OCI-LY3 (cell line): ENCODE measurements around the gene MLF1.

Experiments
- H2AFZ ChIP-seq: fragments of 200-600, 300-600 bp; shearing (Covaris generic); 2 replicates; pipeline ENCODE4 v1.6.0; 2014; ENCODE audit warnings: antibody characterized with exemption, low read depth, low read length
- H3K27ac ChIP-seq: fragments of 200-600, 300-600 bp; sonication (generic); 2 replicates; pipeline ENCODE4 v1.5.1; 2014; ENCODE audit warnings: mild to moderate bottlenecking, low read length, moderate library complexity, mixed read lengths
- H3K27me3 ChIP-seq: fragments of 200-600, 300-600 bp; sonication (generic); 2 replicates; pipeline ENCODE4 v1.6.1; 2014; ENCODE audit warnings: low read depth, low read length, mixed read lengths
- H3K36me3 ChIP-seq: fragments of 200-600, 300-600 bp; sonication (generic); replicated peaks from 2 replicates; pipeline ENCODE3; 2014; ENCODE audit warnings: low read depth, low read length, mixed read lengths
- H3K4me1 ChIP-seq: fragments of 300-600, 200-600 bp; sonication (generic); 2 replicates; pipeline ENCODE4 v1.6.1; 2014; ENCODE audit warnings: low read length, mixed read lengths
- H3K4me2 ChIP-seq: fragments of 200-600, 300-600 bp; sonication (generic); 2 replicates; pipeline ENCODE4 v1.6.1; 2014; ENCODE audit warnings: low read length, mixed read lengths
- H3K4me3 ChIP-seq: fragments of 300-600, 200-600 bp; sonication (generic); 2 replicates; pipeline ENCODE4 v1.5.1; 2014; ENCODE audit warnings: antibody characterized with exemption, mild to moderate bottlenecking, low read length, moderate library complexity
- H3K79me2 ChIP-seq: fragments of 300-600, 200-600 bp; shearing (Covaris generic); 2 replicates; pipeline ENCODE4 v1.6.1; 2014; ENCODE audit warnings: mild to moderate bottlenecking, low read length, mixed read lengths
- H3K9ac ChIP-seq: fragments of 300-600, 200-600 bp; shearing (Covaris generic); 2 replicates; pipeline ENCODE4 v1.6.0; 2014; ENCODE audit warnings: mild to moderate bottlenecking, low read length, moderate library complexity
- H3K9me3 ChIP-seq: fragments of 200-600, 300-600 bp; shearing (Covaris generic); 2 replicates; pipeline ENCODE4 v1.6.1; 2014; ENCODE audit warnings: low read length, mixed read lengths; ENCODE audit not compliant: insufficient read depth
- H4K20me1 ChIP-seq: fragments of 200-600, 300-600 bp; sonication (generic); 2 replicates; pipeline ENCODE4 v1.6.1; 2016; ENCODE audit warnings: low read length, mixed read lengths; ENCODE audit not compliant: insufficient read depth
- EZH2phosphoT487 ChIP-seq: fragments of 200-600 bp; shearing (Covaris generic); IDR thresholded peaks from 2 replicates; pipeline ENCODE4 v1.6.1; 2018; ENCODE audit warnings: antibody characterized with exemption, mixed run types, low read depth
- TF ChIP-seq, protein P1 (sequence below): fragments of 200-600, 300-600 bp; sonication (generic); IDR thresholded peaks from 2 replicates; pipeline ENCODE4 v1.5.1; 2014; ENCODE audit warnings: antibody characterized with exemption, low read length, low read depth

MLF1 gene

DNA sequence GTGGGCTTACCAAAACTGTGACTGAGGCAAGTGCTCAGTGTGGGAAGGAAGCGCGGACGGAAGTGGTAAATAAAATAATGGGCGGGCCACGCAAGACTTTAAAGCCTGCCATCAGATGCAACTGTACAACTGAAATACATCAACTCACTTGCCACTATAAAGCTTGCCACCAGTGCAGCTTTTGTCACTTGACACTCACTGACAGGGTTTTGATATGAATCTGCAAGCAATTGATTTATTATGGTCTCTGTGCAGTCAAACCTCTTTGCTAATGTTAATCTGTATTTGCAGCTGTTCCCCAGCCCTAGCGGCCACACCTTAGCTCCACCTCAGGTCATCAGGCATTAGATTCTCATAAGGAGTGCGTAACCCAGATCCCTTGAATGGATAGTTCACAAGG lies 71.0 kb downstream of the MLF1 start:
- Histone ChIP-seq H3K4me1 (peaks cover 8% of the 10 kb centered on the region), H3K27ac (no peak overlapping the region), H3K79me2 (peaks cover 27% of the 10 kb centered on the region), H3K4me2 (no peak overlapping the region), H2AFZ (no peak overlapping the region), H3K4me3 (no peak overlapping the region), H3K9ac (no peak overlapping the region), H4K20me1 (no peaks in the 10 kb centered on the region), H3K9me3 (no peaks in the 10 kb centered on the region), H3K36me3 (no peaks in the 10 kb centered on the region), H3K27me3 (no peaks in the 10 kb centered on the region)
- no peak for TF ChIP-seq EZH2phosphoT487
- TF ChIP-seq, protein P1, sequence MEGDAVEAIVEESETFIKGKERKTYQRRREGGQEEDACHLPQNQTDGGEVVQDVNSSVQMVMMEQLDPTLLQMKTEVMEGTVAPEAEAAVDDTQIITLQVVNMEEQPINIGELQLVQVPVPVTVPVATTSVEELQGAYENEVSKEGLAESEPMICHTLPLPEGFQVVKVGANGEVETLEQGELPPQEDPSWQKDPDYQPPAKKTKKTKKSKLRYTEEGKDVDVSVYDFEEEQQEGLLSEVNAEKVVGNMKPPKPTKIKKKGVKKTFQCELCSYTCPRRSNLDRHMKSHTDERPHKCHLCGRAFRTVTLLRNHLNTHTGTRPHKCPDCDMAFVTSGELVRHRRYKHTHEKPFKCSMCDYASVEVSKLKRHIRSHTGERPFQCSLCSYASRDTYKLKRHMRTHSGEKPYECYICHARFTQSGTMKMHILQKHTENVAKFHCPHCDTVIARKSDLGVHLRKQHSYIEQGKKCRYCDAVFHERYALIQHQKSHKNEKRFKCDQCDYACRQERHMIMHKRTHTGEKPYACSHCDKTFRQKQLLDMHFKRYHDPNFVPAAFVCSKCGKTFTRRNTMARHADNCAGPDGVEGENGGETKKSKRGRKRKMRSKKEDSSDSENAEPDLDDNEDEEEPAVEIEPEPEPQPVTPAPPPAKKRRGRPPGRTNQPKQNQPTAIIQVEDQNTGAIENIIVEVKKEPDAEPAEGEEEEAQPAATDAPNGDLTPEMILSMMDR, result no peak

DNA sequence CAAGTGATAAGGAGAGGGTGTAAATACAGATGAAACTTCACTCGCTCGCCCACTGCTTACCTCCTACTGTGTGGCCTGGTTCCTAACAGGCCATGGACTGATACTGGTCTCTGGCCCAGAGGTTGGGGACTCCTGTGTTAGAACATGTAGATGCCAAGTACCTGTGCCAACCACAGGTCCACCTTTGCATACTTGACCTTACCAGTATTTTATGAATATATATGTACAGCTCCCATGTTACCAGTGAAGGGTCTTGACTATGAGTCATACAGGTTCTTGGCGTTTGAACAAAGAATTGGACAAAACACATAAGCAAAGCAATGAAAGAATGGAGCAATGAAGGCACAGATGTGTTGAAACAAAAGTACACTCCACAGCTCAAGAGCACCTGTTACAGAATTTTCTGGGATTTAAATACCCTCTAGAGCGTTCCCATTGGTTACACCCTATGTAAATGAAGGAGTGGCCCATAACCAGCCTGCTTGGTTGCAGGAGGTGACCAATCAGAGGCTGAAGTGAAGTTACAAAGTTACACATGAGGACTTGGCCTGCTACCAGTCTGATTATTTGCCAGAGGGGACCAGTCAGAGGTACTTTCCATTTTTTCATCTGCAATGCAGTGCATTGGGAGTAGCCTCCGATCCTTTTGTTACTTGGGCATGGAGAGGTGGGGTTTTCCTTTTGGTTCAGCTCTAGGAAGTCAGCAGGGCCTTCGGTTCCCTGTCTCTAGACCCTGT lies 71.6 kb downstream of the MLF1 start:
- TF ChIP-seq, protein P1, result no peak
- no peak for TF ChIP-seq EZH2phosphoT487
- no peak overlapping the region for H3K27ac ChIP-seq
- H3K4me1 ChIP-seq, result peaks cover 8% of the 10 kb centered on the region
- peaks cover 31% of the 10 kb centered on the region for H3K79me2 ChIP-seq
- peaks cover 6% of the 10 kb centered on the region for H3K36me3 ChIP-seq
- H2AFZ ChIP-seq, result 0 out of 2 replicates have a peak overlapping the region, but pooled peaks have one; percentile 60
- no peaks in the 10 kb centered on the region for H3K27me3 ChIP-seq
- H3K4me3 ChIP-seq, result no peak overlapping the region
- H3K9me3 ChIP-seq, result no peaks in the 10 kb centered on the region
- H3K4me2 ChIP-seq, result no peak overlapping the region
- no peaks in the 10 kb centered on the region for H4K20me1 ChIP-seq
- no peak overlapping the region for H3K9ac ChIP-seq

- H3K9ac ChIP-seq, result peak within 1 kb of the TSS; percentile 72
- peaks cover 34% of the 10 kb centered on the region for H3K79me2 ChIP-seq
- H3K4me2 ChIP-seq, result peak within 1 kb of the TSS; percentile 51
- H3K27me3 ChIP-seq, result no peaks in the 10 kb centered on the region
- H4K20me1 ChIP-seq, result no peaks in the 10 kb centered on the region
- H3K4me3 ChIP-seq, result peak within 1 kb of the TSS; percentile 90
- H3K9me3 ChIP-seq, result no peaks in the 10 kb centered on the region
- H2AFZ ChIP-seq, result peak within 1 kb of the TSS; percentile 73
- TF ChIP-seq, protein P1, result peak; percentile 73
- no peak for TF ChIP-seq EZH2phosphoT487
- peak within 1 kb of the TSS; percentile 39 for H3K27ac ChIP-seq
- peaks cover 8% of the 10 kb centered on the region for H3K4me1 ChIP-seq
- H3K36me3 ChIP-seq, result peaks cover 18% of the 10 kb centered on the region
Measured at GRCh38 chr3:158644345-158644908, 73.4 kb downstream of the MLF1 start, which contains the start of gene GFM1. GFM1 (plus strand) TSS chr3:158644527; CDS start chr3:158644635, 108 bp downstream.

DNA sequence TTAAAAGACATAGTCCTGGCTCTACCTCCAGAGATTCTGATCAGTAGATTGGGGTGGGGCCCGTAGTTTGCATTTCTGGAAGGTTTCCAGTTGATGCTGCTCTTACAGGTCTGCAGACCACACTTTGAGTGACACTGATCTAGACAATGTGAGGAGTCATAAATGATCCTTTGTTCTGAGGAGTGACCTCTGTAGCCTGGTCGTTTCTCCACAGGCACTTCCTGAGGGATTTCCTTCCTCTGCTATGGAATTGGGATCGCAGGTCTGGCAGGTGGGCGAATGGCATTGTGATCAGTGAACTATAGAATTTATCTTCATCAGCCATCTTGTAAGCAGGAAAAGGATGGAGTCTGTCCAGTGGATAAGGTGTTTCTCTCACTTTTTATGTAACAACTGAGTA lies 78.8 kb downstream of the MLF1 start:
- Histone ChIP-seq H4K20me1 (no peaks in the 10 kb centered on the region), H3K4me1 (peaks cover 4% of the 10 kb centered on the region), H3K9ac (no peak overlapping the region), H3K27me3 (no peaks in the 10 kb centered on the region), H3K4me3 (no peak overlapping the region), H3K36me3 (peaks cover 38% of the 10 kb centered on the region), H2AFZ (no peak overlapping the region), H3K79me2 (peaks cover 29% of the 10 kb centered on the region), H3K9me3 (no peaks in the 10 kb centered on the region), H3K27ac (no peak overlapping the region), H3K4me2 (no peak overlapping the region)
- TF ChIP-seq, protein P1, result no peak
- TF ChIP-seq EZH2phosphoT487, result no peak
